ENCODE results near the gene BCL2L1.

Gene BCL2L1

DNA sequence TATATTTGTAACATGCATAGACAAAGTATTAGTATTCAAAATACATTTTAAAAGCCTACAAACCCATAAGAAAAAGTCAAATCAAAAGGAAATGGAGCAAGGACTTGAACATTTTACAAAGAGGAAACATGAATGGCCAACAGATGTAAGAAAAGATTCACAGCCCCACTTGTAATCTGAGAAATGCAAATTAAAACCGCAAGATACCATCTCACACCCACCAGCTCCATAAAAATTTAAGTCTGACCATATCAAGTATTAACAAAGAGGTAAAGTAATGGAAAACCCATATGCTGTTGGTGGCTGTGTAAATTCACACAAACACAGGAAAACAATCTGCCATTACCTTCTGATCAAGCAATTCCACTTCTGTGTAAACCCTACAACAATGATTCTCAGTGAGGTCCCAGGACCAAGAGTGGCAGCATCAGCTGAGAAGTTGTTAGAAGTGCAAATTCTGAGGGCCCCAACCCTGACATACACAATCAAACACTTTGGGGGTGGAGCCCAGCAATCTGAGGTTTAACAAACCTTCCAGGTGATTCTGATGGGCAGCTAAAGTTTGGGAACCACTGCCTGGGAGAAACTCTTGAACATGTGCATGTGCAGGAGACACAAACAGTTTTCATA, 30.9 kb downstream of the BCL2L1 start:
- DNase-seq (ENCODE audit: low read depth), result peak; percentile 37

DNA sequence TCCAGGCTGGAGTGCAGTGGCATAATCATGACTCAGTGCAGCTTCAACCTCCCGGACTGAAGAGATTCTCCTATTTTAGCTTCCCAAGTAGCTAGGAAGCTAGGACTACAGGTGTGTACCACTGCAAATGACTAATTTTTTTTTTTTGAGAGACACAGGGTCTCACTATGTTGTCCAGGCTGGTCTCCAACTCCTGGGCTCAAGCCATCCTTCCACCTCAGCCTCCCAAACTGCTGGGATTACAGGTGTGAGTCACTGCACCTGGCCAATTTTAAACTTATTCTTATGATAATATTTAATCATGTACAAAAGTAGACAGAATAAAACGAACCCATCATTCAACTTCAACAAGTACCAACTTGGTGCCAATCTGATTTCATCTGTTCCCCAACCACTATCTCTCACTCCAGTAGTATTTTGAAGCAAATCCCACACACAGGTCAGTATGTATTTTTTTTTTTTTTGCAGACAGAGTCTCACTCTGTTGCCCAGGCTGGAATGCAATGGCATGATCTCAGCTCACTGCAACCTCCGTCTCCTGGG, 32.5 kb downstream of the BCL2L1 start:
- no peak for DNase-seq (ENCODE audit: low read depth)

- DNase-seq (ENCODE audit: low read depth), result no peak
Measured at GRCh38 chr20:31689141-31689540, 33.5 kb downstream of the BCL2L1 start.

DNA sequence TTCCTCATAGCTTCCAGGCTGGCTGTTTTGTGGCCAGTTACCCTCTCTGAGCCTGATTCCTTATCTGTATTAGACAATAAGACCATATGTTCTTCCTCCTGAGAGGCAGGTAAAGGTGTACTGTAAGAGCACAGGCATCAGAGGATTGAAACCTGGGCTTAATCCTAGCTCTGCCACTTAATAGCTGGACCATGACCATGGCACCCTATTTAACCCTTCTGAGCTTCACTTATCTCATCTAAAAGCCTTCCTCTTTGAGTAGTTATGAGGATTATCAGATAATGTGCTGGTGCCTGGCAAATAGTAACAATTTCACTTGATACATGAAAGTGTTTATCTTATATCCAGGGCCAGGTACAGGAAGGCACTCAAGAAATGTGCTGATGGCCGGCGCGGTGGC, 34.9 kb downstream of the BCL2L1 start:
- DNase-seq (ENCODE audit: low read depth), result no peak

DNA sequence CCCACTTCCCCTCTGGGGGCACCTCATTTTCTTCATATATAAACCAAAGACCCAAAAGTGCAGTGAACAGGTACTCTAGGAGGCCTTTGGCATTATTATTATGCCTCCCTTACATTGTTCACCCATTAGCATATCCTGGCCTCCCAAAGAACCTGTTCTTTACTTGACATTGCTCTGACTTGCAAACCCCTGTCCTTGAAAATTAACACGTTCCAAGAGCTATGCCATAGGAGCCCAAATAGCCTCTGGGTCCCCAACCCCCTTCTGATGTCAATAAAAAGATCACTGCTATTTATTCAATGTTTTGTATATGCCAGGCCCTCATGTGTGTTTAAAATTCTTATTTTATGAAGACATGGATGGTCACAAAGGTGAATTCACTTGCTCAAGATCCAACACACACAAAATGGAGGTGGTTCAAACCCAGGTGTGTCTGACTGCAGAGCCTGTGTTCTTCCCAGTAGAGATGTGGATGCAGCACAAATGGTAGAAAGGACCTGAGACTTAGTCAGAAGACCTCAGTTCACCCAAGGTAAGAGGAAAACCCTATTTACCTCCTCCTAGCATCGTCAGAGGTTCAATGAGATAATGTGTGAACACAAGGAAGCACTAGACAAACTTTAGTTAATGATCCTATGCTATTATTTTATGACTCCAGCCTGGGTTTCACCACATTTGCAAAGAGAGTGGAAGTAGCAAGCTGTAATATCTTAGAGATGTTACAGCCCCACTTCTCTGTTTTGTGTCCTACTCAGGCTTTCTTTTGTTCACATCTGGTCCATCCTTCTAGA, 36.6 kb downstream of the BCL2L1 start:
- no peak for DNase-seq (ENCODE audit: low read depth)

DNA sequence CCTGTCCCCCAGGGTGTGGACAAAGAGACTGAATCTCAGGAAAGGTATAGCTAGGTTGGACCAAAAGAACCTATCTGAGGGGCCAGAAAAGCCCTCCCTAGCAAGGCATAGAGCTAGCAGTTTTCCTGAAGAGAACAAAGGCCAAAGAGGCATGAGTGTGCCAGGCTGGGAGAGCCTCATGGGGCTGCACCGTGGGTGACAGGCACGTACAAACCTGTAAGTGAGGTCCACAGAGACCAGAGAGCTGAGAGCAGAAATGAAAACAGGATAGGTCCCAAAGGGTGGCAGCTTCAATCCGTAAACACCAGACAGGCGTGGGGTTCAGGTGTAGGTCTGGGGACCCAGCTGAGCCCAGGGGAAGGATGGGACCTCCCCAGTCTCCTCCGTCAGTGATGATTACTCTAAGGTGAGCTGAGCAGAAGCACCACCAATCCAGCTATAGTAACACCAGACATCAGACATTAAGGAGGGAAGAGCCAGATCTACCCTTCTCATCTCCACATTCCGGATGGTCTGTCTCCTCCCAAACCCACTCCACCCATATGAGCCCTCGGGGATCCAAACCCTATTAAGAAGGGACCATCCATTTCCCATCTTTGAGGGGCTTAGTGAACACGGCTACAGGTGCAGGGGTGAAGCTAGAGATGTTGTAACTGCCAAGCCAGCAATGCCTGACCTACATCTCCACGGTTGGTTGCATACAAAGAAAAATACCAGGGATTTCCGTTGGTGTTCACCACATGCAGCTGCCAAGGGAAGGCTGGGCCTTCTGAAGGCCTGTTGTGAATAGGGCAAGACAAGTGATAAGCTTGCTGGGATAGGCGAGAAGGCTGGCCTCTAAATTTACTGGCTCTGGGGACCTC, 38.3 kb downstream of the BCL2L1 start:
- DNase-seq (ENCODE audit: low read depth), result peak; percentile 60

- no peak for DNase-seq (ENCODE audit: low read depth)
Measured at GRCh38 chr20:31682927-31683326, 39.7 kb downstream of the BCL2L1 start.

GRCh38 chr20:31682352-31682751, 40.3 kb downstream of the BCL2L1 start:
- DNase-seq (ENCODE audit: low read depth), result no peak

GRCh38 chr20:31681769-31682168, 40.9 kb downstream of the BCL2L1 start:
- no peak for DNase-seq (ENCODE audit: low read depth)

DNA sequence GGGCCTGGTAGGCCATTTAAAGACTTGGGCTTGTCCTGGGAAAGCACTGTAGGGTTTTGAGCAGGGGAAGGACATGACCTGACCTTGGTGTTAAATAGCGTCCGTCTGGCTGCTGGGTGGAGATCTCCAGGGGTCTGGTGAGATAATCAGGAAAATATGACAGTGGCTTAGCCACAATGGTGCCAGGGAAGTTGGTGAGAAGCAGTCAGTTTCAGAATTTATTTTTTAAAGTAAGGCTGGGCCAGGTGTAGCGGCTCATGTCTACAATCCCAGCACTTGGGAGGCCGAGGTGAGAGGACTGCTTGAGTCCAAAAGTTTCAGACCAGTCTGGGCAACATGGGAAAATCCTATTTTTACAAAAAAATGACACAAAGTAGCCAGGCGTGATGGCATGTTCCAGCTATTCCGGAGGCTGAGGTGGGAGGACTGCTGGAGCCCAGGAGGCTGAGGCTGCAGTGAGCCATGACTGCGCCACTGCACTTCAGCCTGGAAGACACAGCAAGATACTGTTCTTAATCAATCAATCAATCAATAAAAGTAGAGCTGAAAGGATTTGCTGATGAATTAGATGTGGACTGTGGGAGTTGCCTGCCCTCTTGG, 41.4 kb downstream of the BCL2L1 start:
- DNase-seq (ENCODE audit: low read depth), result no peak

DNA sequence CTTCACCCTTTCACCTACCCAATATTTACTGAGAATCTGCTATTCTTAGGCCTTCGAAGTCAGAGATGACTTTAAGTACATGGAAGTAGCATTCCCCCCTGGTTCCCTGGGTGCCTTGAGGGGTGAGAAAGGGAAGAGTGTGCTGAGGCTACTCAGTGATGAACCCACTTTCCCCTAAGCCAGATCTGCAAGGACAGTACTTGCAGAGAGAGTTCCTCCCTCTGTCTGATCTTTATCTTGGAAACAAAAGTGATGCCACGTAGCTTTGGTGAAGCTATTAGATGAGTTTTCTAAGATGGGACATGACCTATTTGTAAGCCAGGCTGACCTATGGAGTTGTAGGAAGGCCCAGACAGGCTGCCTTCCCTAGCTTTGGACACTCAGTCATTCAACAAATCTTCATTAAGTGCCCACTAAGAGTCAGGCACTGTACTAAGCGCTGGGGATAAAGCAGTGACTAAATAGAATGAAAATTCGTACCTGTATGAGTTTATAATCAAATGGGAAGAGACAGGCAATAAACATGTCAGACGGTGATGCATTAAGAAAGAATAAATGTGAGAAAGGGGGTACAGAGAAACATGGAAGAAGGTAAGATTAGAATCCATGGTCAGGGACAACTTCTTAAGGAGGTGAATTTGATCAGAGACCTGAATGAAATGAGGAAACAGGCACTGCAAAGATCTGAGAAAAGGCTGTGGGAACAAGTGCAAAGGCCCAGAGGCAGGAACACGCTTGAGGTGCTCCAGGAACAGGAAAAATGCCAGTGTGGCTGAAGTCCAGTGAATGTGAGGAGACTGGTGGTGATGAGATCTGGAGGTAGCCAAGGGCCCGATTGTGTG, 42.2 kb downstream of the BCL2L1 start:
- no peak for DNase-seq (ENCODE audit: low read depth)

DNA sequence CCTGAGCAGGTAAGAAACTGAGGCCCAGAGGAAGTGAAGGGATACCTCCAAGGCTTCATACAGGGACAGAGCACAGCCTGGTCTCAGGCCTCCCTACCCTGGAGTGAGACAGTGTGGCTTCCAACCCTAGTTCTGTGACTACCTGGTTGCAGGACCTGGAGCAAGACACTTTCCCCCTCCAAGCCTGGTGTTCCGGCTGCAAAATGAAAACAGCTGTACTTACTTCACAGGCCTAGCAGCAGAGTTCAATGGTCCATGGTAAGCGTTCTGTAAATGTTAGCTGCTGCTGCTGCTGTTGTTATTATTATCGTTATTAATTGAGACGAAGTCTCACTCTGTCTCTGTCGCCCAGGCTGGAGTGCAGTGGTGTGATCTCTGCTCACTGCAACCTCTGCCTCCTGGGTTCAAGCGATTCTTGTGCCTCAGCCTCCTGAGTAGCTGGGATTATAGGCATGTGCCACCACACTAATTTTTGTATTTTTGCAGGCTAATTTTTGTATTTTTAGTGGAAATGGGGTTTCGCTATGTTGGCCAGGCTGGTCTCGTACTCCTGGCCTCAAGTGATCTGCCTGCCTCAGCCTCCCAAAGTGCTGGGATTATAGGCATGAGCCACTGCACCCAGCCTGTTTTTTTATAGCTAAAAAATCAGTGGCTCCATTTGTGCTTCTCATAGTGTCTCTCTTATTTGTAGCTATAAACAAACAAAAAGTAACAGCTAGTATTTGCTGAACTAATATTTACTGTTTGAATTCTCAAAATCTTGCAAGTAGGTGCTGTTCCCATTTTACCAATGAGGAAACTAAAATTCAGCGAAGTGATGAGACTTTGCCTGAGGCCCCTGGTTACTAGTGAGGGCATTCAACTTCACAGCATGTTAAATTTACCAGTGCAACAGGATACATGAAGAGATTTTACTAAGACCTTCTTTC, 43.0 kb downstream of the BCL2L1 start:
- DNase-seq (ENCODE audit: low read depth), result no peak

DNA sequence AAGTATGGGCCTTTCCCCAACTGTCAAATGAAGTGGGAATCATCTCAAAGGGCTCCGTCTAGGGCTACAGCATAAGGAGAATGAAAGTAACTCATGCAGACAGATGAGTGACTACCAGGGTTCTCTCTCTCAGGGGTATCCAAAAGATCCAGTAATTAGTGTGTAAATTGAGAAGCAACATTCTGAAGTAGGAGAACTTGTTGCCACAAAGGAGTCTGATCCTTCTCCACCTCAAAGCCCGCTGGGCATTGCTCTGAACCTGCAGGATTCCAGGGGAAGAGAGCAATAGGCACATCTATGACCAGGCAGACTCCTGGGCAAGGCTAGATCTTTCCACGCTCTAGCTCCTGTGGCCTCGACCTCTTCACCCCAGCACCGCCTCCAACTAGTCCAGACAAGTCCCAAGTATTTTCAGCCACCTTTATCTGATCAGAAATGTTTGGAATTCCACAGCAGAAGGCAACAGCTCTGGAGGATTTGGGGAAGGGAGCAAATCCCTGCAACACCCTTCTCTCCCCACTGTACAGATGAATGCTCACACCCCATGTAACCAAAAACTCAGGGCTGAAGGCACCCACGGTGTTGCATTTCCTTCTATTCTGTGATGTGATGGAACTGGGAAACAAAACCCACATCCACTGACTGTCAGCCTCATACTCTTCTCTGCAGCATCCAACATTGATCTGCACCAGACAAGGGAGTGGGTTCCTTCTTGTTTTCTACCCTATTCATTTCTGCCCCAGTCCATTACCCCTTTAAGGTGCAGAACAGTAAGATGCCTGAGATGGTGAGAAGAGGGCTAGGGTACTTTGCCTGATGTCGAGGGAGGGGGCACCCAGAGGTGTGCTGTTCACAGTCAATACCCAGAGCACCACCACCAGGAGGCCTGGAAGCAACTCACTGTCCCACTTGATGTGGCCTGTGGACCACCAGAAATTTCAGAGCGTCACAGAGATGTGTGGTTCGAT, 44.0 kb downstream of the BCL2L1 start:
- DNase-seq (ENCODE audit: low read depth), result peak; percentile 66

GRCh38 chr20:31677553-31678260, 45.0 kb downstream of the BCL2L1 start:
- peak; percentile 25 for DNase-seq (ENCODE audit: low read depth)

GRCh38 chr20:31676609-31676989, 46.1 kb downstream of the BCL2L1 start:
- DNase-seq (ENCODE audit: low read depth), result no peak

DNA sequence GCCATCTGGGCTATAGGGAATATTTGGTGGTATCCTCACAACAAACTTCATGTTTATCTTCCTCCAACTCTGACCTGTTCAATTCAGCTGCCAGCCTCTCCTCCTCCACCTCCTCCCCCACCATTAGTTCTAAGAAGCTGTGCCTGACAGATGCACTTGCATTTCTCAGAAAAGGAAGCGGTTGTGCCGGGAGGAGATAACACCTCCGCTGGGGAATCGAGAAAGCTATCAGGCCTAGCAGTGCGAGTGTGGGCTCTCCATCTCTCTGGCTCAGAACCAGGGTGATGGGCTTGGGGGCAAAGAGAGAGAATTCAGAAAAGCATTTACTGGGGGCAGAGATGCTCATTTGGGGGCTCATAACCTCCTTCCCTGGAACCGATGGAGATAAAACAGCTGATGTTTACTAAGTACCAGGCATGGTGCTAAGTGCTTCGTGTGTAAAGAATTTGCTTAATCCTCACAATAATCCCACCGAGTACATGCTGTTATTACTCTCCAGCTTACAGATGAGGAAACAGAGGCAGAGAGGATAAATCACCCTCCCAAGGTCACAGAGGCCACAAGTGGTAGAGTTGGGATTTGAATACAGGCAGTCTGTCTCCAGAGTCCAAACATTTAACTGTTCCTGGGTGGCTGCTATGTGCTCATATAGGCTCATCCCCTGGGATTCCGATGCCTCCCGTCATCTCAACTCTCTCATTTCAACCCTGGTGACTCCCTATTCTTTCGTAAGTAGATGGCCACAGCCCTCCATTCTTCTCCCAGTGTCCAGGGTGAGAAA, 46.6 kb downstream of the BCL2L1 start:
- peak; percentile 99 for DNase-seq (ENCODE audit: low read depth)

Data from amniotic epithelial cell (primary cell).